ENCODE measurements around the gene DEPDC5.

DEPDC5 gene

DNA sequence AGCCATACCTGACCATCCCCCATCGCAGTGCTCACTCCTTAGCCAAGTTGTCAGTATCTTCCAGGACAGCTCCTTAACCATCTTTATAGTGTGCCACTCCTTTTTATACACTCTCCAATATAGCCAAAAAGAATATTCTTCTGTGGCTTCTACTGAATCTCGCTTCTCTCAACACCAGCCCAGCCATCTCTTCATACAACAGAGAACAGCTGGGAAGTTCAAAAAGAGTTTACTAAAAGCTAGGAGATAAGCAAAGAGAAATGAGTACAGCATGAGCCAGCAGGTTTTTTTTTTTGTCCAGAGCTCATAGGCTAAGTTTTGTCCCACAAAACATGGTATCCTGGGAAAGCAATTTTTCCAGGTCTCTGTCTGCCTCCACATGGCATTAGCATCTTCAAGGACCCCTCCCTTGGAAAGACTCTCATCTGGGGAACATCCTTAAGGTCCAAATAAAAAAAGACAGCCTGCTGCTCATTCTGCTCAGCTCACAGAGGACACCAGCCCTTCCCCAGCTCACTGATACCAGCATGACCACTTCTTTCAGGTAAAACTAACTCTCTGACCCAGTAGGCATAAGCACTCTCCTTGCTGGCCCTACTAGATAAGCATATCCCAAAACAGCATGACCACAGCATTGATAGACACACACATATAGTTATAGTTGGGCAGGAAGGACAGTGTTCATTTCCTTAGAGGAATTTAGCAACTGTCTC is 141.7 kb downstream of the DEPDC5 start:
- DNase-seq (ENCODE audit: low read depth), result no peak

DNA sequence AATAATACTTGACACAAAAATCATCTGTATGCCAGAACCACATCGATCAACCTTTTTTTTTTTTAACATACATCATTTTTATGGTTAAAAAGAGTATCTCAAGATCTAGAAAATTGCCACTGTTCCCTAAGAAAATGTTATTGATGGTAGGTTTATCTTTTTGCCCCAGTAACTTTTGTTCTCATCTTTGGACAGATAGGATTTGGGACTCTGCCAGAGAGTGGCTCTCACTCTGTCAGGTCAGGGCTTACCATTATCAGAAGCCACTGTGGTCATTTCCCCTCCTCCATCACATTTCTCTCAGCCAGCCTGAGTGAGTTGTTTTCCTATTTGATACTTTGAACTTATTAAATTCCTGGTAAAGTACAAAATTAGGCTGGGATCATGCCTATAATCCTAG is 142.7 kb downstream of the DEPDC5 start:
- no peak for DNase-seq (ENCODE audit: low read depth)

DNA sequence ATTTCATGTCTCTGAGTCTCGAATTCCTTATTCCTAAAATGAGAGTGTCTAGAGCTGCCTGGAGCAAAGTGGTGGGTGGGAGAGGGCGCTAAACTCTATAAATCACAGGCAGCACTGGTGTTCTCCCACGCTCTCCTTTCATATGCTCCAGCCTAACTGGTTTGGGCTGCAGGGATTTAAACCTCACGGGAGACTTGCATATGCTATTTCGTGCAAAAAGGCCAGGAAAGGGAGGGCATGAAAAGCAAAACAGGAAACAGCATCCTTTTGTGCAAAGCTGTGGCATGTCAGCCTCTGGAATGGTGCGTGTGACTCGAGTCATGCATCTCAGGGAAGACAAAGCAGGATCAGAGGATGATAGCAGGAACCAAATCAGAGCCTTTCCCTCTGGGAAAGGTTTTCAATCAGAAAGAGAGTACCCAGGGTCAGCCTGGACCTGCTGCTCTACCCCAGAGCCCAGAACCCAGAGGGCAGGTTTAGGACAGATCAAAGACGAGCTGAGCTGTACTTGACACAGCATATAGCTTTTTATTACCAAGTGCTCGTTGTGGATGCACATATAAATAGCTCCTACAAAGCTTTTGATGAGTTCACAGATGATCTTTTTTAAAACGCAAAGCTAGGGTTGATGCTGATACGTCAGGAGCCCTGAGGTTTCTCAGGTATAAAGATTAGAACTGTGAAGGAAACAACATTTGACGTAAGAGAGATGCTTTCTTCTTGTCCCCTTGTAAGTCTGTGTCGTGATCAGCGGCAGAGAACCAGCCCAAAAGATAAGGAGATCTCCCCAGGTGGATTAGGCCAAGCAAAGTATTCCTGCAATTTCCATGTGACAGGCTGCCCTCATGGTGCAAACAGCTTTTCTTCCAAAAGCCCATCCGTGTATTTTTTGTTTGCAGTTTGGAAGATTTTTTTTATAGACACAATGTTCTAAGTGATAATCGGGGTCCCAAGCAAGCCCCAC is 144.3 kb downstream of the DEPDC5 start:
- no peak for DNase-seq (ENCODE audit: low read depth)

DNA sequence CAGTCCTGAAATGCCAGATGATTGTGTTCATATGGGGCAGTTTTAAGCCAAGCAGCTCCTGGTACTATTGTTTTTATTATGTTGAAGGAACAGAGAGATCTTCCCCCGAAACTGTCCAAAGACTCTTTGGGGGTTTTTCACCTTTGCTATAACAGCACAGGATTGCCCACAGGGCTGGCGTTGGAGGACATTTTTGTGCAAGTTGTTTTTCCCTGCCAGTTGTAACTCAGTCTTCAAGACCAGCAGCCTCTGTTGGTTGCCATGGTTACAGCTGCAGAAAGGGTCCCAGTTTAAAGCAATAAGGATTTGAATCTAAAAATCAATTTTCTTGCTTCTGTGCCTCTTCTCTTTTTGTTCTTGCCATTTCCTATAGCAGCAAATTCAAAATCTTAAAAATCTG is 145.1 kb downstream of the DEPDC5 start:
- no peak for DNase-seq (ENCODE audit: low read depth)

DNA sequence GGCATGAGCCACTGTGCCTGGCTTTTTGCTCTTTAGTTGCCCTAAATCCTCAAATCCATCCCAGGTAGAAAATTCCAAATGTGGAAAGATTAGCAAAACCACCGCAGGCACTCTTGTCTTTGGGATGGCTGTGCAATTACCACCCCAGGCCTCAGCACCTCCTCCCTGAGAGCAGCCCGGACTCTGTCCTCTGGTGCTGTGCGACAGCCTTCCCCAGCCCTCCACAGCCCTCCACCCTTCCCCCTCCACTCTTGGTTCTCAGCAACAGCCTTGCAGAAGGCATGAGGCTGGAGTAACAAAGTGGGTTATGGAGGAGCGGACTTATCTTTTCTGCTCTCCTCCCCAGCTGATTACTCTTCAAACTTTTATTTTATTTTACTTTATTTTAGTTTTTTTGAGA is 145.8 kb downstream of the DEPDC5 start:
- DNase-seq (ENCODE audit: low read depth), result no peak

DNA sequence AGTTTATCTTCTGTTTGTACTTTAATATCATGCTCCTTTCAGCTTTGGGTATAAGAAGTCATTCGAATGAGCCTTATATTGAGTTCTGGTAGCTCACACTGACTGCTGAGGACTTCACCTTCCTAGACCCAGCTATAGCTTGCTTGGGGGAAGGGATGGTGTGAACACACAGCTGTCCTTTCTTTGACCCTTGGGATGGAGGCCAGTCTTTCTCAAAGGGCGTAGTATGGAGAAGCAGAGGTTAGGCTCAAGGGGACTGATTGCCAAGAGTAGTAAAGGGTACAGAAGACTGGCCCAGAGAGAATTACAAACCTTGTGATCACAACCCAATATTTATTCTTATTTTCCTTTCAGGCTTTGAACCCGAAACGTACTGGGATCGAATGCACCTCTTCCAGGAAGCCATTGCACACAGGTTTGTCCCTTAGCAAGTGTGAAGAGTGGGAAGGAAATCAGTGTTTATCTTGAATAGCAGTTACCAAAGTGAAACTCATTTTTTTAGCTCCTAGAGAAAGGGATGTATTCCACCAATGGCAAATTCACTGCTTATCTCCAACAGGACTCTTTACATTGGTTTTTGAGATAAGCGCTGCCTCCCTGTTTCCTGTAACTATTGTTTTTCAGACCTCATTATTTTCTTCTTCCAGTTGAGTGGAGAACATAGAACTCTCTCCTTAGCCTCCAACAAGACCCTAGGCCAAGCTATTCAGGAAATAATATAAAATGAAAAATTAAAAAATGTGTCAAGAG is 147.7 kb downstream of the DEPDC5 start:
- no peak for DNase-seq (ENCODE audit: low read depth)

DNA sequence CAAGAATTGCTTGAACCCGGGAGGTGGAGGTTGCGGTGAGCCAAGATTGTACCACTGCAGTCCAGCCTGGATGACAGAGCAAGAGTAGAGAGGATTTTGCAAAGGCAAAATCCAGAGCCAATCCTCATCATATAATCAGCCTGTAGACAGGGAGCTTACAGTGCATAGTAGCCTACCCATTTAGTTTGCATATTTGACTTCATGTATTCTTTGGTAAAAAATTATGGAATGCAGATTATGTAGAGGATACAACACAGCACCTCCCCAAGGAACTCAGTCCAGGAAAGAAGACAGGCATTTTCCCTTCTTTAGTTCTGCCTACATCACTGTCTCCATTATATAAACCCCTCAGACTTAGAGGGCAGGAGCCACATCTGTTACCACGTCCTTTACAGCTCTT is 150.8 kb downstream of the DEPDC5 start:
- DNase-seq (ENCODE audit: low read depth), result no peak

DNA sequence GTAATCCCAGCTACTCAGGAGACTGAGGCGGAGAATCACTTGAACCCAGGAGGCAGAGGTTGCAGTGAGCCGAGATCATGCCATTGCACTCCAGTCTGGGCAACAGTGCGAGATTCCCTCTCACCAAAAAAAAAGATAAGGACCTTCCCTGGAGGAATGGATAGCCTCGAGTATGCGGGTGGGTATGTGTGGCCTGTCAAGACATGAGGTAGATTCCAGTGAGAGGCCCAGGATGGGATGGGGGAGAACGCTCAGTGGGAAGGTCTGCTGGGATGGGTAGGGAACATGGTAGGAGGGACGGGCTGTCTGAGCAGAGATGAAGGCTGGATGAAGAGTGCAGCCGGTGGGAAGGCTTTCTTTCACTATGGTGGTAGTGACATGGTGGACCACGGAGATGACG is 151.5 kb downstream of the DEPDC5 start:
- DNase-seq (ENCODE audit: low read depth), result no peak

DNA sequence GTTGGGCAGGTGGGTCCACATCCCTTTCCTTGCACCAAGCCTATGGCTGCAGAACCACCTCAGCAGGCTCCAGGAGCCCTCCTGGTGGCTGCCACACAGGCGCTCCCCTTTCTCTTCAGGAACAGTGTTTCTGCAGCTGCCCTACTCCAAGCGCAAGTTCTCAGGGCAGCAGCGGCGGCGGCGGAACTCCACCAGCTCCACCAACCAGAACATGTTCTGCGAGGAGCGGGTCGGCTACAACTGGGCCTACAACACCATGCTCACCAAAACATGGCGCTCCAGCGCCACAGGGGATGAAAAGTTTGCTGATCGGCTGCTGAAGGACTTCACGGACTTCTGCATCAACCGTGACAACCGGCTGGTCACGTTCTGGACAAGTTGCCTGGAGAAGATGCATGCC is 152.3 kb downstream of the DEPDC5 start:
- DNase-seq (ENCODE audit: low read depth), result no peak

DNA sequence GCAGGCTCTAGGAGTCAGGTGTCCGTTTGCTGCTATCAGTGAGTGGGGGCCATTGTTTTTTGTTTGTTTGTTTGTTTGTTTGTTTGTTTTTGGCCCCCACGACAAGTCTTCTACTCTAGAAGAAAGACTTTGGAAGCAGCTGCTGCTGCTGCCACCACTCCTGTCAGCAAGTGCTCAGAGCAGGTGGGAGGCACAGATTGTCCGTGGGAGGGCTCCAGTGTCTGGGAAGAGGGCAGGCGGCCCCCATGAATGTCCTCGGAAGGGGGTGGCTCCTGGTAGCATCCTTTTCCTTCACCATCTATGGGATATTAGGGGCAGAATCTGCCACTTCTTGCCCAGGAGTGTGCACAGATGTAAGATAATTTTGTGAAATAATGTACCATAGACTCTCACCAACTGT is 152.8 kb downstream of the DEPDC5 start:
- DNase-seq (ENCODE audit: low read depth), result no peak

DNA sequence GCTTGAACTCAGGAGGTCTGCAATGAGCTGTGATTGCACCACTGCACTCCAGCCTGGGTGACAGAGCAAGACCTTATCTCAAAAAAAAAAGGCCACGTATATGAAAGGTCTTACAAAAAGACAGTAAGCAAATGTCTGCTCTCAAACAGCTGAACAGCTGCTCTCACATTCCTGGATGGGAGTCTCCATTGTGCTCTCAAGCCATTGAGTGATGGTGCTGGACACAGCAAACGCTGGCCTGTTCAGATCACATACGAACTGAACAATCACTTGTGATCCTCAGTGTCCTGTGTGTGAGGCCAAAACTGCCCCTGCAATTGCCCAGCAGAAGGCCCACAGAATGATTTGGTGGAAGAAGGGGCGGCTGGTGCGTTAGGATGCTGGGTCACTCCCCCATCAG is 156.2 kb downstream of the DEPDC5 start:
- DNase-seq (ENCODE audit: low read depth), result no peak

DNA sequence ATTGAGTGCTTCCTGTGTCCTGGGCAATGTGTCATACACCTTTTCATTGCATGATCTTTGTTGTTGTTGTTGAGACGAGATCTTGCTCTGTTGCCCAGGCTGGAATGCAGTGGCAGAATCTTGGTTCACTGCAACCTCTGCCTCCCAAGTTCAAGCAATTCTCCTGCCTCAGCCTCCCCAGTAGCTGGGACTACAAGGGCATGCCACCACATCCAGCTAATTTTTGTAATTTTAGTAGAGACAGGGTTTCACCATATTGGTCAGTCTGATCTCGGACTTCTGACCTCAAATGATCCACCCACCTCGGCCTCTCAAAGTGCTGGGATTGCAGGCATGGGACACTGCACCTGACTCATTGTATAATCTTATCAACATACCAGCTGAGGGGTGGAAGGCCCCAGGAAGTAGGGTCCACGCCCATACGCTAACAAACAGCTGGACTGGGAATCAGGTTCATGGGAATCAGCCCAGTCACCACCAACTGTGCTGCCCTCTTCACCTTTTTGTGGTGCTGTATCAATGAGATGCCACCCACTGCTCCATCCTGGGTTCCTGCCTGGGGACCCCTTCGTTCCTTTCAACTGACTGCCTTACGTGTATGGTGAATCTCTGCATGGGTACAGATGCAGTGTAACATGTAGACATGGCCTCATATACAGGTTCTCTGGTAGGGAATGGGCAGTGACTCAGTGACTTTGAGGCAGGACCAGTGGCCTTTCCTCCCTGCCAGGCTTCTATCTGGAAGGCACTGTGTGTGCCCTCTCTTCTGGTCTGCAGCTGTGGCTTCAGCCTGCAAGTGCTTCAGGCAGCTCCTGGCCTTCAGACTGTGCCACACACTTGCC is 158.0 kb downstream of the DEPDC5 start:
- no peak for DNase-seq (ENCODE audit: low read depth)

DNA sequence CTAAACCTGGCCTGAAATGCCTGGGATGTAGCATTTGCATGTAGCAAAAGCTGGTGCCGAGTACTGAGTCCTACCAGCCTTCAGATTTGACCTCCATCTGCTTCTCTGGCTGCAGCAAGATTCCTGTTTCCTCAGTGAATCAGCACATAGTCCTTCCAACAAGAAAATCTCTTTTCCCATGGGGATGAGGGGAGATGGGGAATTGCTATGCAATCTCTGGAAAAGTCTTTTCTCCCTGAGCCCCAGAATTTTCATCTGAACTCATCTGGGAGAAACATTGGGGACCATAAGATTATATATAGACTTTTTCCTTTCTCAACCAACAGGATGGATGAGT is 158.6 kb downstream of the DEPDC5 start:
- no peak for DNase-seq (ENCODE audit: low read depth)

DNA sequence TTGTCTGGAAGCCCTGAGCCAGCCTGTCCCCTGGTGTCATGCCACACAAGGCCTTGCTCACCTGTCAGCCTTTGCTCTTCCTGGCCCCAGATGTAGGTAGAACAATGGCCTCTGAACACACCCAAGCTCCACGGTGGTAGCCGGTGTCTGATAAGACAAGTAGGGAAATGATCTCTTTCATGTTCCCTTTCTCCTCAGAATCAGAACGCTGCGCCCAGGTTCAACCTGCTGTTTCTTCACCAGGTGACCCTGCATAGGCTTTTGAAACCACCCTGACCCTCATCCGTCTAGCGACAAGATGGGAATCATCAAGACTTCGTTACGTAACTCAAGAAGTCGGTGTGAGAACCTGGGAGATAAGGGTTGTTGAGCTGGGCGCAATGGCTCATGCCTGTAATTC is 161.8 kb downstream of the DEPDC5 start:
- DNase-seq (ENCODE audit: low read depth), result no peak

DNA sequence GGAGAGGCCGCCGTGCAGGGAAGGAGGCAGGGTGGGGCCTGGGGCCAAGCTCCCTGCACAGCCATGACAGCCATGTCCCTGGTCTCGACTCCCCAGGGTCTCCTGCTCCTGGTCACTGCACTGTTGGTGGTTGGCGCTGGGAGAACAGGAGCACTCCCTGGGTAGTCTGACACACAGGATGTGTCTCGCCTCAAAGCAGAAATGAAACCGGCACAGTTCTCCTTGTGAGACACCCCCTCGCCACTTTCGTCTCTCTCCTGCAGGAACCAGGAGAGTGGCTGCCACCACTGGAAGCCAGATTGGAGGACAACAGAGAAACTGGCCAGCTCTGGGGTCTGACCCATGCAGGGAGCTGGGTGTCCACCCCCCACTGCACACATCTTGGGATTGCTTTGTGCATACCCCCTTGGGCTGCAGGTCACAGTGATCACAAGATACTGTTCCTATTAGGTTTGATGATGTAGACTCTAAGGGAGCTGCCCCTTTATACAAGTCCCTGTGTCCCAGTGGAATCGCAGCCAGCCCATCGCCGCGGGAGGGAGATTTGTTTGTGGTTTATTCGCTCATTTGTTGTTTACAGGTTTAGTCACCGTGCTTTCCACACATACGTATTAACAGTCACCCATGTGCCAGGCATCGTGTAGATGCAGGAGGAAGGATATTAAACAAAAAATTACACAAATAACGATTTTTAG is 163.6 kb downstream of the DEPDC5 start:
- DNase-seq (ENCODE audit: low read depth), result no peak

DNA sequence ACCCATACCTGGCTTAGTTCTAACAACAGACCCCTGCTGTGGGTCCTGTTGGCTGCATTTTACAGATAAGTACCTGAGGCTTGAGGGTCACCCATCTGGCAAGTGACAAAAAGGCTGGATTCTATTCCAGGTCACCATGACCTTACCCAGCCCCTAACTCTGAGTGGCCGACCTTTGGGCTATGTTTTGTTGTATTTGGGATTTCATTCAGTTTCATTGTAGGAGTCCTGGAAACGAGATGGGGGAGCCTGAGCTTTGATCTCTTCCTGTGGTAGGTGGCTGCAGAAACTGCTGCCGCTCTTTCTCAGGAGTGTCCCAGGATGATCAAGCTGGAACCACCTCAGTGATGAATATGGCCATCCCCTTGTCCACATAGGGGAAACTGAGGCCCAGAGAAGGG is 165.9 kb downstream of the DEPDC5 start:
- no peak for DNase-seq (ENCODE audit: low read depth)

DNA sequence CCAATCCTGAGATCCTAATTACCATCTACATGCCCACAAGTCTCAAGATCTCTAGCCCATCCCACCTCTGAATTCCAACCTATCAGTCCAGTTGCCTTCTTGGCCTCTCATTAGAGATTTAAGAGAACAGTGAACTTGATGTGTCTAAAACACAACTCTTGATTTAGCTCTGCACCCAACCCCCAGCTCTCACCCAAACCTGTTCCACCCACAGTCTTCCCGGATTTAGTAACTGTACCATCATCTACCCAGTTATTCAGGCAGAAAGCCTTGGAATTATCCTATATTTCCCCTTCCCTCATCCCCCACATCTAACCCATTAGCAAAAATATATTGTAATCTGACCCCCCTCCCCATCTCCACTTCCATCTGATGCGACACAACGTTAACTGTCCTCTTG is 166.5 kb downstream of the DEPDC5 start:
- DNase-seq (ENCODE audit: low read depth), result no peak

DNA sequence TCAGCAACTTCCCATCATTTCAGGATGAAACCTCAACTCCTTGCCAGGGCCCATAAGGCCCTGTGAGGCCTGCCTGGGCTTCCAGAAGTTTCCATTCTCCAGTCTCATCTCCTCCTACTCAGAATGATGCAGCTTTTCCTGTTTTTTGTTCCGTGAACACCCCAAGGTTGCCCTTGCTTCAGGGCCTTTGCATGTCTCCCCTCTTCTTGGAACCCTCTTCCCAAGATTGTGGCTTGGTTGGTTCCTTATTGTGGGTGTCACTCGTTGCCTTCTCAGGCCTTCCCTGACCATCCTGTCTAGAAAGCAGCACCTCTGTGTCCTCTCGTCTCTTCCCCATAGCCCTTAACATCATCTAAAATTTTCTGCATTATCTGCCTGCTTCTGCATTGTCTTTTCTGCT is 167.3 kb downstream of the DEPDC5 start:
- no peak for DNase-seq (ENCODE audit: low read depth)

DNA sequence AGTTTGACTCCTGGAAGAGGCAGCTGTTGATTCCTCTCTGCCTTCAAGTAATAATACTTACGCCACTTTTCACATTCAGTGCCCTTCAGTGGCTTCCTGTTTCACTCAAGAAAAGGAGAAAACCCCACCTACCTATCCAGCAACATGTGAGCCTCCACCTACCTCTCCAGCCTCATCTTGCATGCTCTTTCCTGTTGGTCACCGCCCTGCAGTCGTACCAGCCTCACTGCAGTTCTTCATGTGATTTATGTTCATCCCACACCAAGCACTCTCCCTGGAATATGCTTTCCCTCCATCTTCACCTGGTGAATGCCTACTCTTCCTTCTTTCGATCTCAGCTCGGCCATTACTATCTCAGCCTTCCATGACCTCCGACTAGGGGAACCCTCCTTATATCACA is 168.7 kb downstream of the DEPDC5 start:
- DNase-seq (ENCODE audit: low read depth), result no peak

DNA sequence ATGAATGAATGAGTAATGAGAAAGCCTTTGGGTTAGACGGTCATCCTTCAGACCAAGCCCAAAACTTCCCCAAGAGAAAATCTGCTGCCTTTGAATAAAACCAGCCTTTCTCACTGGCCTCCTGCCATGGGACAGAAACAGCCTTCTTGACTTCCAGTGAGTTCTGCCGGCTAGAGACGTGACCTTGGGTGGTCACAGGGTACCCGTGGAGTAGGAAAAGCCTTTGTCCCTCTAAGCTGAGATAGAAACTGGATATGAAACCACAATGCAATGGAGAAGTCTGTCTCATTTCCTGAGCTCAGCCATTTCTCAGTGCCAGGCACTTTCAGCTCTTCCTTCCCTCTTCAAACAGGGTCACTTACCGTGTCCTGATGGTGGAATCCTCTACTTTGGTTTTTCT is 169.3 kb downstream of the DEPDC5 start:
- DNase-seq (ENCODE audit: low read depth), result no peak

DNA sequence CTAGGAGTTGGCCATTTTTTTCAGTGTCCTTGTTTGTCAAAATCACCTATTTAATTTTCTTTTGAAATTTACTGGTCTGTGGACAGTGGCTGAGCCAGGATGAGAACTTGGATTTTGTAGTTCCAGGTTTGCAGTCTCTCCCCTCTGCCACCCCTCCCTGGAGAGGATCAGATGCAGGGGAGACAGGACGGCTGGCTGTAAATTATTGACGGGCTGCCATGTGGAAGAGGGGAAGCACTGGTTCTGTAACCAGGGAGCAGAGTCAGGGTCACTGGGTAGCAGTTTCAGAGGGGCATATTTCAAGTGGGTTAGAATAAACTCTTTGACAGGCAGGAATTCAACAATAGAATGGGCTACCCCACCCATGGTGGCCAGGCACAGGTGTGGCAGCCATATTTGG is 169.9 kb downstream of the DEPDC5 start:
- no peak for DNase-seq (ENCODE audit: low read depth)
